ENCODE results near the gene HPCAL1.

- no peak for TF ChIP-seq CREB1 (IDR thresholded peaks at IDR 0.05; ENCODE audit: low read depth)
- TF ChIP-seq TAF1 (IDR thresholded peaks at IDR 0.05; ENCODE audit: low read depth), result no peak
- no peak for TF ChIP-seq YY1 (IDR thresholded peaks at IDR 0.05; ENCODE audit: low read depth)
- no peak for TF ChIP-seq RAD21 (IDR thresholded peaks at IDR 0.05; ENCODE audit: low read depth)
- TF ChIP-seq MAX (IDR thresholded peaks at IDR 0.05), result no peak
- TF ChIP-seq USF1 (IDR thresholded peaks at IDR 0.05), result no peak
- TF ChIP-seq EP300 (IDR thresholded peaks at IDR 0.05; ENCODE audit: borderline replicate concordance), result no peak
- TF ChIP-seq FOXM1 (IDR thresholded peaks at IDR 0.05; ENCODE audit: borderline replicate concordance, low read depth), result no peak
- TF ChIP-seq REST (IDR thresholded peaks at IDR 0.05; ENCODE audit: low read depth), result no peak
- TF ChIP-seq NFIC (IDR thresholded peaks at IDR 0.05), result no peak
- no peak for TF ChIP-seq EGR1 (IDR thresholded peaks at IDR 0.05)
- TF ChIP-seq TEAD4 (IDR thresholded peaks at IDR 0.05), result no peak
Measured at GRCh38 chr2:10363861-10364610, 61.3 kb downstream of the HPCAL1 start.
